Breast epithelium (tissue), 3 donors: Measurements from ENCODE around the gene TMED6.

ENCODE experiments used
- CTCF ChIP-seq, 3 donors: fragments of 450-650 bp; IDR thresholded peaks; one replicate each; pipeline ENCODE4 v1.5.1; 2016 to 2017; ENCODE audit warnings: antibody characterized with exemption in 3 of 3, mild to moderate bottlenecking in 3 of 3, moderate library complexity in 3 of 3
- POLR2A ChIP-seq: fragments of 450-650 bp; IDR thresholded peaks from one replicate; pipeline ENCODE4 v1.6.1; 2016; ENCODE audit warnings: antibody characterized with exemption, mild to moderate bottlenecking, moderate library complexity

GRCh38 chr16:69310653-69311532 is 40.7 kb downstream of the TMED6 start, which contains the start of gene VPS4A:
- TF ChIP-seq CTCF (IDR thresholded peaks at IDR 0.05) (peak; percentile 42 to 92 (median 54)), POLR2A (no peak)
